Fibroblast of skin of left biceps (primary cell): Measurements from ENCODE around the gene EFHC2.

Experiments
- DNase-seq, 2 experiments: peaks; one replicate each; pipeline ENCODE4 v3.0.0-alpha.2; 2013; ENCODE audit warnings: low read depth in 2 of 2

EFHC2 gene, protein sequence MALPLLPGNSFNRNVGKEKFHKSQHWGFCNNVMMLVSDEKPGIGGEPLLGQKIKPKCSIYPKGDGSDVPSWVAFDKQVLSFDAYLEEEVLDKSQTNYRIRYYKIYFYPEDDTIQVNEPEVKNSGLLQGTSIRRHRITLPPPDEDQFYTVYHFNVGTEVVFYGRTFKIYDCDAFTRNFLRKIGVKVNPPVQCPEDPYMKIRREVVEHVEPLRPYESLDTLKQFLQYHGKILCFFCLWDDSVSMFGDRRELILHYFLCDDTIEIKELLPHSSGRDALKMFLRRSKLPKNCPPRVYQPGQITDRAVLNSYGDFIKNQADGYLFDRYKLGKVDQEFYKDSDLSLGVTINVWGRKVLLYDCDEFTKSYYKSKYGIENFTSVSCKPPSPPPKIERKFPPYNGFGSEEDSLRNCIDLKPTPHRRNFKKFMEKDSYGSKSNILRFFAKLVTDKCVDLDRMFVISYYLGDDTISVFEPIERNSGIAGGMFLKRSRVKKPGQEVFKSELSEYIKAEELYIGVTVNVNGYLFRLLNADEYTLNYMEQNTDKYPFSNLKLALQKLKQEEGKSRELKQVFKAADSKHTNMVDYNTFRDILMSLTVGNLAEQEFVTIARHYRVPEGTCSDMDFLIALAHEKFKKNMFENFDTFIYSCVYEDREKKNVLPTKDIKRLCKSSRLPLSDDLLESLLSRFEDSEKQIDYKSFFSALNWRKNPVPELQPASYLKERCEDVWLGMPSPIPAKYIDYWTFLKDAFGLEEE

GRCh38 chrX:44343412-44344141, at the start of gene EFHC2:
EFHC2 (minus strand) TSS chrX:44343672; CDS start chrX:44343588, 84 bp downstream.
- DNase-seq = no peak

DNA sequence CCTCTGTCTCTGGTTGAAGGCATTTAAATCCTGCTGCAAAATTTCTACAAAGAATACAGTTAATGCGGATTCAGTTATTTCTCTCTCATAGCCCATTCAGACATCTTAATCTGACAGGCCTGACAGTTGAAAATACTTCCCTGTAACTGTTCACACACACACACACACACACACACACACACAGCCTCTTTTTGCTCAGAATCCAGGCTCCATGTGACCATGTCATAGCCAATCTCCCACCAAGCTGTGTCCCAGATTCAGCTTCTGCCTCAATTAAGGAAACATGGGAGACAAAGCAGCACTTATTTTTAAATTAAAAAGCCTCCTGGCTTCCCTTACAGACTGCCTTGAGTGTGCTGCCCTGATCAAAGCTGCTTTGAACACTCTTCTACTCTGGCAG, 49.3 kb upstream of the EFHC2 start:
- DNase-seq = no peak

DNA sequence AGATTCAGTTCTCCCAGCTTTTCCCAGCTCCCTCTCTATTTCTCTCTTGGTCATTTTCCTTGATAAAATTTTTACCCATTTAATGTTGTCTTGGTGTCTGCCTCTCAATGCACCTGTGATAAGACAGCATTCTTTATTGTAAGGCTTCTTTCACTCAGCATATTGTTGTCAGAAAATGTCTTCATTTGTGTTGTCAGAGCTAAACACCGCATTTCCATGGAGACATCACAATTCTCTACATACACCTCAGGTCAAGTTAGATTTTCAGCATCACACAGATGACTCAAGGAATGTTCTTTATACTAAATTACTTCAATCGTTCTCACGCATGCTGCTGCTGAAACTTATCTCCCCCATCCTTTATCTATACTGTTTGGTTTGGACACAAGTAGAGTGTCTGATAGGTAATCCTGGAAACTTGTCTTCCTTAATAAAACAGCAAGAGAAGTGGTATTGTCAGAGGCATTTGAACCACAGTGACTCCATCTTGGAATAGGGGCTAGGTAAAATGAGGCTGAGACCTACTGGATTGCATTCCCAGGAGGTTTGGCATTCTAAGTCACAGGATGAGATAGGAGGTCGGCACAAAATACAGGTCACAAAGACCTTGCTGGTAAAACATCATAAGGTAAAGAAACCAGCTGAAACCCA, 41.3 kb upstream of the EFHC2 start:
- DNase-seq = no peak

DNA sequence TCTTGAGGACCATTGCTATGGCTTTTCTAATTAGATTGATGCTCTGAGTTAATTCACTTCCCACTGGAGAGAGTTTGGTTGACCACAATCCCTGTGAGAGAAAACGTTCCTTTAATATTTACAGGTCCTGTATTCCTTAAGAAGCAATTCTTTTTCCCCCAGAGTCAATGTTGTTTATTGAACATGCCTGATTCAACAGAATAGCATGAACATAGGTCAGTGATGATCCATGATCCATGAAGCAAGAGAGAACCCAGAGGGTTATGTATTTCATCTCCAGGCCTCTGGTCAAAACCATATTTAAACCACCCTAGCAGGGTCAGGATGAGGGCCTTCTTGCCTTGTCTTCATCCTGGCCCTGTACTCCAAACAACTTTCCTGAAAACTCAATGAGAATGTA, 39.4 kb upstream of the EFHC2 start:
- DNase-seq = no peak

DNA sequence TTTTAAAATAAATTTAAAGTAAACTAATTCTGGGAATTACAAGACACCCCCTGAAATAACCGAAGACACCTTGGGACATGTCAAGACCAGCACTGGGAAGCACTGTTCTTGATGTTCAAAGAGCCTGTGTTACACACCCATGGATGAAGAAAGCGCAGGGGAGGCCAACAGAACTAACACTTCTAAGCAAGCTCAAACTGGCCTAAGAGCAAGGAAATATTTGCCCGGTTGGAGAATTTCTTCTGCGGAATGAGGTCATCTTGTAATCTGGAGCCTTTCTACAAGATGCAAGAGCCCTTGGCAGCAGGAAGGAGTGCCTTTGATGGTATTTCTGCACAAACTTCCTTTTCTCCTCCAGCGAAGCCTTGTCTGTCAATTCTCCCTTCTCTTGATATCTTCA, 9.3 kb upstream of the EFHC2 start:
- no peak for DNase-seq

DNA sequence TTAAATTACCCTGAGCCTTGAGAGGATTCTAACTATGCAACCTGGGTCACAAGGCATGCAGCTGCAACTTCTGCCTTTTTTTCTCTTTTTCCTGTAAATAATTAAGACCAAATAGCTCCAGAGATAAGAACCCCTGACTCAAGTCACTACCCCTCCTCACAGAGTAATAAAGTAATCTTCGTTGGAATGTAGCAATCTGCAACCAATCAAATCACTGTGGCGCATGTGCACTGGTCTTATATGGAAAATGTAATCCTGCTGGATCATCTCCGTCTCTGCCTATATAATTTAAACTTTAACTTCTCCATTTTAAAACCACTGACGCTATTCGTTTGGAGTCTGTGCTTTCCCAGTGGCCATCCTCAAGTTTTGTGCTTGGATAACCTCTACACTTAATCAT, 6.1 kb upstream of the EFHC2 start:
- DNase-seq = no peak

DNA sequence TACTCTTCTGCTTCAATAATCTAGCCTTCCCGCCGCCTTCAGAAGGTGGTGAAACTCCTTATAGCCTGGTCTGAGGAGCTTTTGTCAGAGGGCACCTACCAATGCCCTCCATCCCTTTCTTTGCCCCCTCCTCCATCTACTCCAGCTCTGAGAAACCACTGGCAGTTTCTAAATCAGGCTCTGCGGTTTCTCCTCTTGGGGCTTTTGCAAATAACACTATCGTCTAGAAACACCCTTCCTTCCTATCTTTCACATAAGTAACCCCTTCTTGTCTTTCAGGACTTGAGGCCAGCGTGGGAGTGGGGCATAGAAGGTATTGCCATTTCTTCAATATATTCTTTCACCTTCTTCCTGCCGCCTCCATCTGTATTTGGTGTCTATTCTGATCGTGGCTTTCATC, 1.2 kb upstream of the EFHC2 start:
- no peak for DNase-seq

GRCh38 chrX:44344194-44344593, 722 bp upstream of the EFHC2 start:
- no peak for DNase-seq

DNA sequence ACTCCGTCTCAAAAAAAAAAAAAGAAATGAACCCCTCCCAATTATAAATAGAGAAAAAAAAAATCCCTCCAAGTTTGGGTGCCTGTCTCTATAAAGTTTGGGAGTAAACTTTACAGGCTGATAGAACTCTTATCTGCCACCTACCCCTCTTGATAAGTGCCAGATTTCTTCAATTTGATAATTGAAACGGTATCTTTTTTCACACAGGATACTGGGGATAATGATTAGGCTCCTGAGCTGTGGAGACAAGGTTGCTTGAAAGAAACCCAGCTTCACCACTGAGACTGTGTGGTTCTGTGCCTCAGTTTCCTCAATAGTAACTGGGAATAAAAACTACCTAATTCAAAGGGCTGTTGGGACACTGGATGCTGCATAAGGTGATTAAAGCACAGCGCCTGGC, 606 bp downstream of the EFHC2 start:
- no peak for DNase-seq

GRCh38 chrX:44338361-44338760, 5.1 kb downstream of the EFHC2 start:
- DNase-seq = no peak

GRCh38 chrX:44332437-44332836, 11.0 kb downstream of the EFHC2 start:
- DNase-seq = no peak

DNA sequence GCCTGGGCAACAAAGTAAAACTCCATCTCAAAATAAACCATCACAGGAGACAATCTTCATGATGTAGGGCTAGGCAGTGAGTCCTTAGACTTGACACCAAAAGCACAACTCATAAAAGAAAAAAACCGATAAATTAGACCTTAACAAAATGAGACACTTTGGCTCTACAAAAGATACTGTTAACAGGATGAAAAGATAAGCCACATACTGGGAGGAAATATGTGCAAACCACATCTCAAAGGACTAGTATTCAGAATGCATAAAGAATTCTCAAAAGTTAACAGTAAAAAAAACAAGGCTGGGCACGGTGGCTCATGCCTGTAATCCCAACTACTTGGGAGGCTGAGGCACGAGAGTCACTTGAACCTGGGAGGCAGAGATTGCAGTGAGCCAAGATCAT, 13.2 kb downstream of the EFHC2 start:
- no peak for DNase-seq

DNA sequence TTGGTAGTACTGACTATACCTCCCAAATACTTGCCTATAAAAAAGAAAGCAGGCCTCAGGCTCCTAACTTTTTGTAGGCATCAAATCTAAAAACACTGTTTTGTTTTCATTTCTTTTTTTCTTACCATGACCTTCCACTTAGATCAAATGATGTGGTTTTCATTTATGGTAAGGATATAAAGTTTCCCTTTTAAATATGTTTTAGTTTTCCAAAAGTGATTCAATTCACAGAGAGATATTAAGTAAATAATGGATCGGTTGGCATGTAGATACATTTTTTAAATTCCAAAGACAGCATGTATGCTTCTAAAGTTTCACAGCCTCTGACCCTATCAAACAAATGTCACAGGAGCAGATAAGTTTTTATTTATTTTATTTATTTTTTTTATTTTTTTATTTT, 23.9 kb downstream of the EFHC2 start:
- DNase-seq = no peak

DNA sequence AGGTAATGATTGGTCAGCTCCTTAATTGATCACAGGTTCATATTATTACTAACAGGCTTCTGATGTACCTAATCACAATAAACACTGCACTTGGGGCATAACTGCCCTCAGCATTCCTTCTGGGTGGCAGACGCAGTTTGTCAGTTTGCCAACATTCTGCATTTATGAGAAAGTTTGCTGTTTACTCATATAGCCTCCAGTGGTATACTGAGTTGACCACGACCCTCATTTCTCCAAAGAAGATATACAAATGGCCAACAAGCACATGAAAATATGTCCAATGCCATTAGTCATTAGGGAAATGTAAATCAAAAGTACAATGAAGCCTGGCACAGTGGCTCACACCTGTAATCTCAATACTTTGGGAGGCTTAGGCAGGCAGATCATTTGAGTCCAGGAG, 26.3 kb downstream of the EFHC2 start:
- DNase-seq = no peak

DNA sequence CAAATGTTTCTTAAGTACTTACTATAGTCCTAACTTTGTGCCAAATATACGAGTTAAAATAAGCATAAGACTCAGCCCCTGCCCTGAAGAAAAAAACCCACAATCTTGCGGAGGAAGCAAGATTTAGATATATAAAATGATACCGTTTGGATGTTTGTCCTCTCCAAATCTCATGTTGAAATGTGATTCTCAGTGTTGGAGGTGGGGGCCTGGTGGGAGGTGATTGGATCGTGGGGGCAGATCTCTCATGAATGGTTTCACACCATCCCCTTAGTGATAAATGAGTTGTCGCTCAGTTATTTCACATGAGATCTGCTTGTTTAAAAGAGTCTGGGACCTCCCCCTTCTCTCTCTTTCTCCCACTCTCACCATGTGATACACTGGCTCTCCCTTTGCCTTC, 28.7 kb downstream of the EFHC2 start:
- no peak for DNase-seq

DNA sequence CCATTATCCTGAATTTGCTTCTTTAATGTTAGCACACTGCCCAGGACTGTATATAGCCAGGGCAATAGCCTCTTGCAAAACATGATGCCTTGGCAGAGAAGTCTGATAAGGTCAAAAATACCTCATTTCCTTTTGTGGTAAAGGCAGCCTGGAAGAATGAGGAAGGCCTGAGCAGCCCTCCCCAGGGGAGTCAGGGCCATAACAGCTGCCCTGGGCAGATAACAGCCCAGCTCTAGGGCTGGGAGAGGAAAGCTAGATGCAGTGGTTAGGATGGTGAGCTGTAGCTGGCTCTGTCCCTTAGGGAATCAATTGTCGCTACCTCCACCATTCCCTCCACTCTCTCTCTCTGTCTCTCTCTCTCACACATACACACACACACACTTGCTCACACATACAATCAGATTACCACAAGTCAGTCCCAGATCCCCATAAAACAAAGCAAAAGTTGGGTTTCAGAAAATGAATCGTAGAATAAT, 29.2 kb downstream of the EFHC2 start:
- DNase-seq = no peak

DNA sequence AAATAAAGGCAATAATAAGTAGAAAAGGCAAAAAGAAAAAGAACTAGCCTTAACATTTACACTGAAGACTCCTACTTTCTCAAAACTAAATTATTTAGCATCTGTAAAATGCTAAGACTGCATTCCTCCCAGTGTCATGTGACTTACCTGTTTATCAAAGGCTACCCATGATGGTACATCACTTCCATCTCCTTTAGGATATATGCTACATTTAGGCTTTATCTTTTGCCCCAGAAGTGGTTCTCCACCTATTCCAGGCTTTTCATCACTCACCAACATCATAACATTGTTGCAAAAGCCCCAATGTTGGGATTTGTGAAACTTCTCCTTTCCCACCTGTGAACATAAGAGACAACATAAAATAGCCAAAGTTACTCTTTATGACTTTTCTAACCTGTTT, 31.1 kb downstream of the EFHC2 start:
- DNase-seq = no peak

GRCh38 chrX:44310227-44310626, 33.2 kb downstream of the EFHC2 start:
- no peak for DNase-seq

- no peak for DNase-seq
Measured at GRCh38 chrX:44308869-44309268, 34.6 kb downstream of the EFHC2 start.

DNA sequence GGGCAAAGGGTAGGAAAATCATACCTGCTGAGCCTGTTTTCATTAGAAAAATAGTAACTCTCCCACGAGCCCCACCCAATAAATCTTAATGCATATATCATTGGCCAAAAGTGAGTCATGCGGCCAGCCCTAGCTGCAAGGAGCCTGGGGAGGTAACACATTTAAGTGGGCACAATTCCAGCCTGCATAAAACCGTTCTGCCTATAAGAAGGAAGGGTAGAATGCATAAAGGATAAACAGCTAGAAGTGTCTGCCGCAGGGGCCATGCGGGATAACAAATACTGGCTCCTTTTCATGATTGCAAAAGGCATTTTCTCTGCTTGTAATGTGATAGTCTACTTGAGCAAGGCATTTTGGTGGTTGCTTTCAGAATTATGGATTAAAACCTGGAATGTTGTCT, 37.1 kb downstream of the EFHC2 start:
- DNase-seq = no peak

- no peak for DNase-seq
Measured at GRCh38 chrX:44305921-44306320, 37.6 kb downstream of the EFHC2 start.

GRCh38 chrX:44303119-44303518, 40.4 kb downstream of the EFHC2 start:
- no peak for DNase-seq
